H1 (cell line): ENCODE measurements around the gene ALDH7A1. TPM values are rescaled to one million over a fixed set of nuclear protein-coding genes. Genes with fewer than 3 reads are reported as not detected.
A peak's percentile ranks its signal among the peaks of the same experiment; 100 is the strongest.

Source experiments
- CTCF ChIA-PET: fragments of 300-600 bp; sonication (Branson Sonifier 250); formaldehyde crosslinking; loops from one replicate; lab custom pipeline; 2021; ENCODE audit not compliant: partially characterized antibody; lab: Charles Lee
- POLR2A ChIA-PET: fragments of 300-600 bp; sonication (Branson Sonifier 250); formaldehyde crosslinking; loops from one replicate; lab custom pipeline; 2021; ENCODE audit warnings: inconsistent platforms; ENCODE audit not compliant: partially characterized antibody; lab: Charles Lee
- DNase-seq, 2 experiments: peaks; one replicate each; pipeline versions ENCODE4 v3.0.0 to v3.0.0-alpha.2; 2010 to 2022; ENCODE audit warnings: low spot score in 2 of 2, low read depth in 1 of 2, mixed read lengths in 1 of 2
- FAIRE-seq: peaks from 2 replicates; lab custom pipeline; 2011; peaks lifted over from hg19 to GRCh38; lab: Jason Lieb, UNC
- H2AFZ ChIP-seq: 2 replicates; pipeline ENCODE4 v1.8.1; 2012; ENCODE audit warnings: low read length, inconsistent platforms
- H2AK5ac ChIP-seq: 2 replicates; pipeline ENCODE4 v1.6.1; 2013; ENCODE audit warnings: low read depth, low read length
- H2BK120ac ChIP-seq: replicated peaks from 2 replicates; pipeline ENCODE3; 2013; ENCODE audit warnings: low read depth, low read length, inconsistent platforms
- H2BK12ac ChIP-seq: 2 replicates; pipeline ENCODE4 v1.6.1; 2013; ENCODE audit warnings: low read depth, low read length
- H2BK15ac ChIP-seq: 2 replicates; pipeline ENCODE4 v1.6.1; 2013; ENCODE audit warnings: low read length
- H2BK20ac ChIP-seq: 2 replicates; pipeline ENCODE4 v1.6.1; 2013; ENCODE audit warnings: low read length
- H2BK5ac ChIP-seq: 2 replicates; pipeline ENCODE4 v1.6.1; 2013; ENCODE audit warnings: low read depth, low read length
- H3K14ac ChIP-seq: 2 replicates; pipeline ENCODE4 v1.6.1; 2013; ENCODE audit warnings: inconsistent platforms; ENCODE audit not compliant: insufficient read length
- H3K18ac ChIP-seq: 2 replicates; pipeline ENCODE4 v1.6.1; 2013; ENCODE audit warnings: low read length; ENCODE audit errors: extremely low read depth
- H3K23ac ChIP-seq: 2 replicates; pipeline ENCODE4 v1.6.1; 2013; ENCODE audit warnings: inconsistent platforms; ENCODE audit not compliant: insufficient read length
- H3K23me2 ChIP-seq: 2 replicates; pipeline ENCODE4 v1.6.1; 2013; ENCODE audit warnings: low read depth, low read length
- H3K27ac ChIP-seq: 2 replicates; pipeline ENCODE4 v1.6.1; 2011; ENCODE audit warnings: low read depth, low read length, inconsistent platforms
- H3K27me3 ChIP-seq, 4 experiments: replicated peaks in 1 of 4; 1 replicate in 1 of 4; 2 replicates in 3 of 4; pipeline versions ENCODE4 v1.6.1 to v1.8.1; 2011 to 2013; ENCODE audit warnings: low read length in 3 of 4, mild to moderate bottlenecking in 3 of 4, inconsistent platforms in 2 of 4, mixed read lengths in 2 of 4, moderate library complexity in 1 of 4; ENCODE audit not compliant: control insufficient read depth in 3 of 4, insufficient read depth in 3 of 4; ENCODE audit errors: extremely low read depth in 1 of 4
- H3K36me3 ChIP-seq, 4 experiments: 2 replicates each; pipeline versions ENCODE4 v1.6.1 to v1.8.1; 2011 to 2013; ENCODE audit warnings: mild to moderate bottlenecking in 4 of 4, low read length in 3 of 4, moderate library complexity in 2 of 4, control low read depth in 1 of 4, inconsistent platforms in 1 of 4; ENCODE audit not compliant: insufficient read depth in 4 of 4, control insufficient read depth in 2 of 4
- H3K4ac ChIP-seq: replicated peaks from 2 replicates; pipeline ENCODE3; 2013; ENCODE audit warnings: low read length, low read depth, mixed read lengths, inconsistent platforms; ENCODE audit not compliant: insufficient read length
- H3K4me1 ChIP-seq, 4 experiments: replicated peaks in 1 of 4; 1 replicate in 1 of 4; 2 replicates in 3 of 4; pipeline versions ENCODE4 v1.6.1 to v1.8.1; 2011 to 2013; ENCODE audit warnings: low read length in 3 of 4, inconsistent platforms in 2 of 4, mixed read lengths in 1 of 4; ENCODE audit not compliant: insufficient read depth in 4 of 4, control insufficient read depth in 3 of 4
- H3K4me2 ChIP-seq, 2 experiments: 2 replicates each; pipeline versions ENCODE4 v1.6.1 to v1.8.1; 2011 to 2013; ENCODE audit warnings: low read depth in 2 of 2, low read length in 2 of 2, control low read depth in 1 of 2, inconsistent platforms in 1 of 2, mild to moderate bottlenecking in 1 of 2; ENCODE audit not compliant: insufficient read depth in 1 of 2
- H3K4me3 ChIP-seq, 4 experiments: fragments of 200-600, 300-600 bp in 1 of 4; sonication (generic), shearing (Covaris generic), sonication (Bioruptor Twin) in 1 of 4; 2 replicates each; pipeline versions ENCODE4 v1.5.1 to v1.8.1; 2011 to 2016; ENCODE audit warnings: low read length in 4 of 4, low read depth in 3 of 4, control low read depth in 2 of 4, inconsistent platforms in 2 of 4, mild to moderate bottlenecking in 2 of 4, mixed read lengths in 1 of 4, moderate library complexity in 1 of 4; ENCODE audit not compliant: insufficient read depth in 2 of 4; ENCODE audit errors: extremely low read depth in 1 of 4
- H3K56ac ChIP-seq: replicated peaks from 2 replicates; pipeline ENCODE3; 2013; ENCODE audit warnings: low read depth, mild to moderate bottlenecking, mixed read lengths, low read length, inconsistent platforms; ENCODE audit not compliant: insufficient read length
- H3K79me1 ChIP-seq: 2 replicates; pipeline ENCODE4 v1.6.1; 2013; ENCODE audit warnings: low read depth, low read length, control low read depth
- H3K79me2 ChIP-seq, 2 experiments: 2 replicates each; pipeline versions ENCODE4 v1.6.1 to v1.8.1; 2012 to 2013; ENCODE audit warnings: low read length in 2 of 2, mild to moderate bottlenecking in 2 of 2, inconsistent platforms in 1 of 2; ENCODE audit not compliant: insufficient read depth in 2 of 2, control insufficient read depth in 1 of 2
- H3K9ac ChIP-seq, 4 experiments: replicated peaks in 1 of 4; 1 replicate in 1 of 4; 2 replicates in 3 of 4; pipeline versions ENCODE4 v1.6.1 to v1.8.1; 2011 to 2013; ENCODE audit warnings: low read depth in 3 of 4, low read length in 3 of 4, control low read depth in 2 of 4, mild to moderate bottlenecking in 2 of 4, moderate library complexity in 2 of 4, inconsistent platforms in 1 of 4; ENCODE audit errors: extremely low read depth in 1 of 4
- H3K9me3 ChIP-seq, 2 experiments: 2 replicates each; pipeline versions ENCODE4 v1.6.1 to v1.8.1; 2012 to 2013; ENCODE audit warnings: mild to moderate bottlenecking in 2 of 2, moderate library complexity in 2 of 2, control low read depth in 1 of 2, inconsistent platforms in 1 of 2, low read depth in 1 of 2, low read length in 1 of 2, mixed read lengths in 1 of 2; ENCODE audit not compliant: insufficient read depth in 2 of 2
- H4K20me1 ChIP-seq, 2 experiments: replicated peaks in 1 of 2; 2 replicates each; pipeline versions ENCODE3 to v1.8.1; 2011 to 2013; ENCODE audit warnings: inconsistent platforms in 2 of 2, low read length in 2 of 2, mild to moderate bottlenecking in 1 of 2; ENCODE audit not compliant: insufficient read depth in 2 of 2, control insufficient read depth in 1 of 2
- H4K5ac ChIP-seq: 2 replicates; pipeline ENCODE4 v1.6.1; 2013; ENCODE audit warnings: low read length, low read depth, mixed read lengths, inconsistent platforms; ENCODE audit not compliant: insufficient read length
- H4K8ac ChIP-seq: 2 replicates; pipeline ENCODE4 v1.8.0; 2013; ENCODE audit warnings: mild to moderate bottlenecking, moderate library complexity, low read length, inconsistent platforms; ENCODE audit not compliant: insufficient read depth; ENCODE audit errors: extremely low read depth
- H4K91ac ChIP-seq: replicated peaks from 2 replicates; pipeline ENCODE3; 2013; ENCODE audit warnings: low read length, mixed read lengths, inconsistent platforms; ENCODE audit not compliant: insufficient read length
- CBX8 ChIP-seq: fragments of 300-800, 300-1000 bp; sonication (generic); IDR thresholded peaks from 2 replicates; pipeline ENCODE4 v1.7.1; 2016; ENCODE audit warnings: low read depth, low read length, borderline replicate concordance
- CTBP2 ChIP-seq: IDR thresholded peaks from 2 replicates; pipeline ENCODE4 v1.7.0; 2011; ENCODE audit warnings: borderline replicate concordance, mild to moderate bottlenecking, moderate library complexity, mixed read lengths, low read length; ENCODE audit not compliant: insufficient read depth, insufficient read length
- EP300 ChIP-seq, 2 experiments: IDR thresholded peaks; 1 replicate in 1 of 2; 2 replicates in 1 of 2; pipeline ENCODE4 v1.6.1; 2011 to 2012; ENCODE audit warnings: low read depth in 2 of 2, low read length in 2 of 2, mild to moderate bottlenecking in 2 of 2, borderline replicate concordance in 1 of 2, inconsistent platforms in 1 of 2, moderate library complexity in 1 of 2
- KDM1A ChIP-seq: fragments of 200-600, 300-600 bp; sonication (generic); IDR thresholded peaks from 2 replicates; pipeline ENCODE4 v1.7.1; 2016; ENCODE audit warnings: mild to moderate bottlenecking, low read length, borderline replicate concordance
- RAD21 ChIP-seq, 2 experiments: IDR thresholded peaks in 1 of 2; conservative IDR thresholded peaks in 1 of 2; 2 replicates each; pipeline ENCODE4 v1.6.1; 2011; ENCODE audit warnings: low read depth in 2 of 2, low read length in 2 of 2, improper control_type of control experiment in 1 of 2, inconsistent platforms in 1 of 2, mild to moderate bottlenecking in 1 of 2, moderate library complexity in 1 of 2
- RFX5 ChIP-seq: IDR thresholded peaks from 2 replicates; pipeline ENCODE4 v1.6.1; 2011; ENCODE audit warnings: low read depth, low read length, improper control_type of control experiment, borderline replicate concordance
- SIN3A ChIP-seq, 2 experiments: IDR thresholded peaks in 1 of 2; conservative IDR thresholded peaks in 1 of 2; 2 replicates each; pipeline ENCODE4 v1.6.1; 2011 to 2012; ENCODE audit warnings: low read length in 2 of 2, improper control_type of control experiment in 1 of 2, low read depth in 1 of 2, mild to moderate bottlenecking in 1 of 2
- USF2 ChIP-seq: IDR thresholded peaks from 2 replicates; pipeline ENCODE4 v1.6.1; 2011; ENCODE audit warnings: low read length, improper control_type of control experiment
- WGBS, 2 experiments: shearing (Covaris generic) in 1 of 2; methylation state at CpG; one replicate each; pipeline versions ENCODE4 v1.1.6 to v1.1.7; 2013 to 2015; ENCODE audit warnings: low lambda C conversion rate in 2 of 2, mixed read lengths in 2 of 2, inconsistent platforms in 1 of 2, low coverage in 1 of 2, missing lambda C conversion rate in 1 of 2; ENCODE audit not compliant: insufficient replicate concordance in 2 of 2, insufficient coverage in 1 of 2, insufficient read length in 1 of 2; ENCODE audit errors: extremely low coverage in 1 of 2, missing lambda C conversion rate in 1 of 2; 5-methylcytosine and 5-hydroxymethylcytosine counted together
- polyA plus RNA-seq, 7 experiments: library from polyadenylated mRNA; depleted of rRNA in 3 of 7; stranded (reverse) in 5 of 7; unstranded in 2 of 7; fragments of >200 nt in 5 of 7; fragments of 200-250 nt in 2 of 7; gene quantifications; 1 replicate in 5 of 7; 2 replicates in 1 of 7; 4 replicates in 1 of 7; pipeline versions ENCODE4 v1.2.1 to v1.2.3, GENCODE V29; 2011 to 2013; ENCODE audit warnings: missing spikeins in 2 of 7, mixed read lengths in 2 of 7
- total RNA-seq: library from RNA; stranded (reverse); fragmentation: NEBNext Ultra II Directional; extraction: Animal tissue kit (Norgen Biotek cat#: 25700); gene quantifications from 2 replicates; pipeline ENCODE4 v1.2.1, GENCODE V29; 2021

Gene ALDH7A1
- total and polyA plus RNA-seq, 2 of the 8 experiments (the other 6 are each of a cell fraction or from before 2014, with no cell fraction given): 99.6 to 225 TPM

- H4K20me1 ChIP-seq: no peaks in the 10 kb centered on the region
- no peaks in the 10 kb centered on the region for H3K23me2 ChIP-seq
- H3K56ac ChIP-seq: no peak overlapping the region
- no peaks in the 10 kb centered on the region for H3K27me3 ChIP-seq
- ChIA-PET CTCF (interaction anchor here (0.6 to 11.4 kb wide), 6 partner anchors 11 to 944 kb away, joined by 3 to 87 read pairs (median 3); no protein-coding TSS in a partner anchor), POLR2A (interaction anchor here (0.7 kb wide), 1 partner anchor 169 kb away, joined by 3 read pairs; no protein-coding TSS in a partner anchor)
- no peak overlapping the region for H3K27ac ChIP-seq
- no peak overlapping the region for H2BK5ac ChIP-seq
- H4K91ac ChIP-seq: no peak overlapping the region
- H3K4me3 ChIP-seq: no peak overlapping the region
- DNase-seq (peak in 1 of 2 experiments; percentile 41), FAIRE-seq (no peak)
- no peak overlapping the region for H2BK15ac ChIP-seq
- no peak overlapping the region for H2BK120ac ChIP-seq
- H3K4ac ChIP-seq: no peak overlapping the region
- H2AK5ac ChIP-seq: no peak overlapping the region
- H3K18ac ChIP-seq: no peak overlapping the region
- no peak overlapping the region for H3K14ac ChIP-seq
- H4K8ac ChIP-seq: no peak overlapping the region
- no peak overlapping the region; a peak in 1 of 4 replicates for H3K4me2 ChIP-seq
- no peaks in the 10 kb centered on the region for H3K9me3 ChIP-seq
- H2BK12ac ChIP-seq: no peak overlapping the region
- peak overlapping the region; percentile 86 for H2AFZ ChIP-seq
- no peak overlapping the region for H2BK20ac ChIP-seq
- H3K23ac ChIP-seq: no peak overlapping the region
- no peak overlapping the region for H3K9ac ChIP-seq
- no peaks in the 10 kb centered on the region for H3K79me2 ChIP-seq
- H4K5ac ChIP-seq: no peak overlapping the region
- no peaks in the 10 kb centered on the region for H3K36me3 ChIP-seq
- 87% methylated on average over 6 of the region's 6 CpGs; no CpG with 5 or more reads in 1 of the 2 experiments for WGBS, 2 experiments
- peaks cover 0 to 2% (median 0%) of the 10 kb centered on the region in 4 experiments; a peak in 2 of 7 replicates for H3K4me1 ChIP-seq
- H3K79me1 ChIP-seq: no peaks in the 10 kb centered on the region
- no peak for TF ChIP-seq RFX5
- TF ChIP-seq CBX8: no peak
- no peak for TF ChIP-seq RAD21 (IDR thresholded peaks at IDR 0.05 in 1 of 2, conservative IDR thresholded peaks at IDR 0.05 in 1 of 2; ENCODE audit: low read depth in 2 of 2, low read length in 2 of 2)
- TF ChIP-seq EP300 (IDR thresholded peaks at IDR 0.05; ENCODE audit: borderline replicate concordance in 1 of 2, low read depth in 2 of 2, low read length in 2 of 2): no peak
- TF ChIP-seq SIN3A (conservative IDR thresholded peaks at IDR 0.05 in 1 of 2, IDR thresholded peaks at IDR 0.05 in 1 of 2; ENCODE audit: low read depth in 1 of 2, low read length in 2 of 2): no peak
- no peak for TF ChIP-seq CTBP2
- TF ChIP-seq KDM1A: no peak
- TF ChIP-seq USF2: no peak
These were observed 75.1 kb downstream of the ALDH7A1 start for GRCh38 chr5:126519637-126520592.
